HPDE6-E6E7 (cell line): ENCODE results near the gene NT5C2.

Source experiments
- DNase-seq: peaks from one replicate; pipeline ENCODE4 v3.0.0; 2011; ENCODE audit warnings: missing footprints; ENCODE audit errors: extremely low spot score

The NT5C2 gene

GRCh38 chr10:103123282-103124024 lies 69.6 kb downstream of the NT5C2 start:
- no peak for DNase-seq

GRCh38 chr10:103120977-103121735 lies 71.9 kb downstream of the NT5C2 start:
- no peak for DNase-seq

- DNase-seq: no peak
Observed at GRCh38 chr10:103120546-103120945, 72.5 kb downstream of the NT5C2 start.

GRCh38 chr10:103117247-103117646 lies 75.8 kb downstream of the NT5C2 start:
- DNase-seq: no peak

GRCh38 chr10:103114876-103115275 lies 78.2 kb downstream of the NT5C2 start:
- DNase-seq: peak; percentile 58

GRCh38 chr10:103111918-103112877 lies 80.9 kb downstream of the NT5C2 start:
- DNase-seq: no peak

- no peak for DNase-seq
Observed at GRCh38 chr10:103111031-103111917, 81.8 kb downstream of the NT5C2 start.

GRCh38 chr10:103110407-103110806 lies 82.7 kb downstream of the NT5C2 start:
- no peak for DNase-seq

- no peak for DNase-seq
Observed at GRCh38 chr10:103109821-103110220, 83.3 kb downstream of the NT5C2 start.

GRCh38 chr10:103106539-103106938 lies 86.5 kb downstream of the NT5C2 start:
- DNase-seq: no peak

GRCh38 chr10:103105462-103105861 lies 87.6 kb downstream of the NT5C2 start:
- no peak for DNase-seq

- no peak for DNase-seq
Observed at GRCh38 chr10:103104721-103105120, 88.4 kb downstream of the NT5C2 start.

- DNase-seq: no peak
Observed at GRCh38 chr10:103103989-103104388, 89.1 kb downstream of the NT5C2 start.

GRCh38 chr10:103102195-103102594 lies 90.9 kb downstream of the NT5C2 start:
- DNase-seq: no peak

- no peak for DNase-seq
Observed at GRCh38 chr10:103100620-103101019, 92.5 kb downstream of the NT5C2 start.

GRCh38 chr10:103098240-103098639 lies 94.8 kb downstream of the NT5C2 start:
- no peak for DNase-seq

- DNase-seq: no peak
Observed at GRCh38 chr10:103096130-103096529, 96.9 kb downstream of the NT5C2 start.

- no peak for DNase-seq
Observed at GRCh38 chr10:103095005-103095404, 98.1 kb downstream of the NT5C2 start.

- DNase-seq: no peak
Observed at GRCh38 chr10:103090911-103091310, 102.2 kb downstream of the NT5C2 start.

GRCh38 chr10:103089493-103089892 lies 103.6 kb downstream of the NT5C2 start:
- DNase-seq: no peak

GRCh38 chr10:103086799-103087198 lies 106.3 kb downstream of the NT5C2 start:
- no peak for DNase-seq
